Measurements from ENCODE around the gene MBNL1.

GRCh38 chr3:152226176-152226575, 42.6 kb upstream of the MBNL1 start:
- no peak for TF ChIP-seq YY1 (IDR thresholded peaks at IDR 0.05; ENCODE audit: insufficient read depth, insufficient replicate concordance, low read depth, low read length)
- TF ChIP-seq ZNF773 (CRISPR knock-in tag; IDR thresholded peaks at IDR 0.05; ENCODE audit: borderline replicate concordance): no peak
